Esophagus squamous epithelium (tissue), 5 donors: Measurements from ENCODE around the gene DXO. TPM values are rescaled to one million over a fixed set of nuclear protein-coding genes. Genes with fewer than 3 reads are reported as not detected.
"Not testable (repeated sequence)": the region's sequence is repeated elsewhere in the genome, so short reads cannot be mapped to it uniquely, and the experiment has no call there.

Experiments
- DNase-seq: peaks from one replicate; lab custom pipeline; 2025; lab: John Stamatoyannopoulos, UW
- H3K27ac ChIP-seq, 4 donors: fragments of 200-600 bp; sonication (generic); one replicate each; pipeline ENCODE4 v1.5.1; 2016 to 2019; ENCODE audit warnings: mild to moderate bottlenecking in 1 of 4
- H3K27me3 ChIP-seq, 4 donors: fragments of 200-600 bp; sonication (generic); 1 replicate in 3 of 4; 2 replicates in 1 of 4; pipeline versions ENCODE4 v1.5.1 to v1.6.0; 2017 to 2021; ENCODE audit warnings: antibody characterized with exemption in 1 of 4
- H3K36me3 ChIP-seq, 3 donors: fragments of 200-600 bp; sonication (generic); one replicate each; pipeline ENCODE4 v1.5.1; 2016 to 2019
- H3K4me1 ChIP-seq, 3 donors: fragments of 200-600 bp; sonication (generic); one replicate each; pipeline ENCODE4 v1.5.1; 2017 to 2019
- H3K4me3 ChIP-seq, 4 donors: fragments of 200-600 bp; sonication (generic); 1 replicate in 3 of 4; 2 replicates in 1 of 4; pipeline ENCODE4 v1.5.1; 2016 to 2019; ENCODE audit warnings: mild to moderate bottlenecking in 2 of 4, moderate library complexity in 1 of 4
- H3K9me3 ChIP-seq, 3 donors: fragments of 200-600 bp; sonication (generic); one replicate each; pipeline ENCODE4 v1.5.1; 2016 to 2019
- POLR2A ChIP-seq, 4 donors: fragments of 450-650 bp; IDR thresholded peaks; one replicate each; pipeline ENCODE4 v1.6.1; 2017; ENCODE audit warnings: antibody characterized with exemption in 4 of 4, mild to moderate bottlenecking in 4 of 4, moderate library complexity in 3 of 4
- WGBS, 2 donors: methylation state at CpG; one replicate each; pipeline ENCODE4 v1.1.5; 2018; 5-methylcytosine and 5-hydroxymethylcytosine counted together
- intact Hi-C: fragments of 100-400 bp; cut with DNase I; formaldehyde crosslinking; loops from one replicate; pipeline ENCODE4 v1.15.0; 2022
- total RNA-seq, 4 donors: library from RNA; depleted of rRNA; stranded (reverse); fragments of >200 nt; gene quantifications; one replicate each; pipeline ENCODE4 v1.1.0, GENCODE V29; 2016
- TF ChIP-seq, protein P1 (sequence below), 6 experiments: fragments of 450-650 bp in 4 of 6; fragments of 200-600 bp in 2 of 6; sonication (generic) in 2 of 6; IDR thresholded peaks; one replicate each; pipeline ENCODE4 v1.5.1; 2016 to 2019; ENCODE audit warnings: antibody characterized with exemption in 6 of 6, mild to moderate bottlenecking in 4 of 6, moderate library complexity in 4 of 6
- donor health status: DM: yes; HTN: yes; CAD: no.

The DXO gene
- total RNA-seq, 4 donors from 2014 or later, result 7.8 to 13.2 (median 8.8) TPM

DNA sequence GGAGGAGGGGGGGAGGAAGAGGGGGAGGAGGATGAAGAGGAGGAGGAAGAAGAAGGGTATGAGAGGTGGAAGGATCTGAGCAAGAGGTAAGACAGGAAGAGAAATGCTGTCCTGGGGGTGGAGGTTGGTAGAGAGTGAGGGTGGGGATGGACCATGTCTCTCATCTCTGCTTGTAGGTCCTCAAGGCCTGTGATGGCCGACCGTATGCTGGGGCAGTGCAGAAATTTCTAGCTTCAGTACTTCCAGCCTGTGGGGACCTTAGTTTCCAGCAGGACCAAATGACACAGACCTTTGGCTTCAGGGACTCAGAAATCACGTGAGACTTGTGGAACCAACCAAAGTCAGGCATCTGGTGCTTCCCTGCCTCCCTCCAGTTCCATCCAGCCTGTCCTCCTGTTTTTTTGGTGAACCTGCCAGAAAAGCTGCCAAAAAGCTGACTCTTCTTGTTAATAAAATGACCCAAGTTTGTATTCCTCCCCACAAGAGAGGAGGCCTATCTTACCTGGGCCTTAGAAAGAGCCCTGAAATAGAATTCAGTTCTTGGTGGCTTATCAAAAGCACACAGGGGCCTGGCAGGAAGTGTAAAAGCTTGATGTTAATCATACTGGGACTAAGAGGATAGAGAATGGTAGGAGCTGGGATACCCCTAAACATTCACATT, 7.4 kb upstream of the DXO start:
- TF ChIP-seq POLR2A (IDR thresholded peaks at IDR 0.05), result no peak
- TF ChIP-seq, protein P1, sequence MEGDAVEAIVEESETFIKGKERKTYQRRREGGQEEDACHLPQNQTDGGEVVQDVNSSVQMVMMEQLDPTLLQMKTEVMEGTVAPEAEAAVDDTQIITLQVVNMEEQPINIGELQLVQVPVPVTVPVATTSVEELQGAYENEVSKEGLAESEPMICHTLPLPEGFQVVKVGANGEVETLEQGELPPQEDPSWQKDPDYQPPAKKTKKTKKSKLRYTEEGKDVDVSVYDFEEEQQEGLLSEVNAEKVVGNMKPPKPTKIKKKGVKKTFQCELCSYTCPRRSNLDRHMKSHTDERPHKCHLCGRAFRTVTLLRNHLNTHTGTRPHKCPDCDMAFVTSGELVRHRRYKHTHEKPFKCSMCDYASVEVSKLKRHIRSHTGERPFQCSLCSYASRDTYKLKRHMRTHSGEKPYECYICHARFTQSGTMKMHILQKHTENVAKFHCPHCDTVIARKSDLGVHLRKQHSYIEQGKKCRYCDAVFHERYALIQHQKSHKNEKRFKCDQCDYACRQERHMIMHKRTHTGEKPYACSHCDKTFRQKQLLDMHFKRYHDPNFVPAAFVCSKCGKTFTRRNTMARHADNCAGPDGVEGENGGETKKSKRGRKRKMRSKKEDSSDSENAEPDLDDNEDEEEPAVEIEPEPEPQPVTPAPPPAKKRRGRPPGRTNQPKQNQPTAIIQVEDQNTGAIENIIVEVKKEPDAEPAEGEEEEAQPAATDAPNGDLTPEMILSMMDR (IDR thresholded peaks at IDR 0.05), result no peak
- H3K36me3 ChIP-seq, result peaks cover 0 to 22% (median 0%) of the 10 kb centered on the region in 3 donors
- H3K4me1 ChIP-seq, result no peaks in the 10 kb centered on the region
- no peak overlapping the region for H3K27ac ChIP-seq
- 83 to 93% methylated on average over 3 of the region's 3 CpGs for WGBS, 2 donors
- H3K9me3 ChIP-seq, result no peaks in the 10 kb centered on the region
- DNase-seq, result no peak
- intact Hi-C loops, result no loop called here
- no peak overlapping the region for H3K4me3 ChIP-seq
- no peaks in the 10 kb centered on the region for H3K27me3 ChIP-seq

DNA sequence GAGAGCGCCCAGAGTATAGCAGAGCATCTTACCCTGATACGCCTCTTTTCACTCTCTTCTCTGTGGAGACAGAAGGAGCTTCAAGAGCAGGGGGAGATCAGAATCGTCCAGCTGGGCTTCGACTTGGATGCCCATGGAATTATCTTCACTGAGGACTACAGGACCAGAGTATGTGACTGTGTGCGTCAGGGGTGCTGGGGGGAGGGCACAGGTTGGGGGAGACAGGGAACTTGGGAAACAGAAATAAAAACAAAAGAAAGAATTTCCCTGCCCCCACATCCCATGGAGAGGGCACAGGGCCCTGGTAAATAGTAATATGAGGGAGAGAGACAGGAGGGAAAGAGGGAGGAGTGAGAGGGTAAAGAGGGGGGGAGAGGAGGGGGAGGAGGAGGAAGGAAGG, 6.9 kb upstream of the DXO start:
- no peak overlapping the region for H3K4me3 ChIP-seq
- peaks cover 0 to 22% (median 0%) of the 10 kb centered on the region in 3 donors for H3K36me3 ChIP-seq
- WGBS, 2 donors, result 89 to 95% methylated on average over 5 of the region's 5 CpGs
- intact Hi-C loops, result no loop called here
- peaks cover 0 to 3% (median 0%) of the 10 kb centered on the region in 3 donors for H3K4me1 ChIP-seq
- no peak for DNase-seq
- H3K9me3 ChIP-seq, result no peaks in the 10 kb centered on the region
- no peaks in the 10 kb centered on the region for H3K27me3 ChIP-seq
- no peak overlapping the region for H3K27ac ChIP-seq
- TF ChIP-seq, protein P1 (IDR thresholded peaks at IDR 0.05), result no peak
- TF ChIP-seq POLR2A (IDR thresholded peaks at IDR 0.05), result no peak

DNA sequence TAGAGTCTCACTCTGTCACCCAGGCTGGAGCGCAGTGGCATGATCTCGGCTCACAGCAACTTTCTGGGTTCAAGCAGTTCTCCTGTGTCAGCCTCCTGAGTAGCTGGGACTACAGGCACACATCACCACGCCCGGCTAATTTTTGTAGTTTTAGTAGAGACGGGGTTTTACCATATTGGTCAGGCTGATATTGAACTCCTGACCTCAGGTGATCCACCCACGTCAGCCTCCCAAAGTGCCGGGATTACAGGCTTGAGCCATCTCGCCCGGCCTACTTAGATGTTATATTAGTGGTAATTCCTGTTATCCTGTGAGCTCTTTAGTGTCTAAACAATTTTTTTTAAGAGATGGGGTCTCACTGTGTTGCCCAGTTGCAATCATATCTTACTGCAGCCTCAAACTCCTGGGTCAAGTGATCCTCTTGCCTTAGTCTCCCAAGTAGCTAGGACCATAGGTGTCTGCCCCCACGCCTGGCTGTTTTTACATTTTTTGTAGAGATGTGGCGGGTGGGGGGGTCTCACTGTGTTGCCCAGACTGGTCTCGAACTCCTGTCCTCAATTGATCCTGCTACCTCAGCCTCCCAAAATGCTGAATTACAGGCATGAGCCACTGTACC, 6.0 kb upstream of the DXO start:
- no peaks in the 10 kb centered on the region for H3K9me3 ChIP-seq
- no peak overlapping the region for H3K27ac ChIP-seq
- WGBS, 2 donors, result 94 to 96% methylated on average over 11 to 12 of the region's 12 CpGs
- no peak for DNase-seq
- H3K4me3 ChIP-seq, result no peak overlapping the region
- H3K36me3 ChIP-seq, result peaks cover 0 to 22% (median 0%) of the 10 kb centered on the region in 3 donors
- TF ChIP-seq, protein P1 (IDR thresholded peaks at IDR 0.05), result no peak
- no peak for TF ChIP-seq POLR2A (IDR thresholded peaks at IDR 0.05)
- peaks cover 3 to 12% (median 6%) of the 10 kb centered on the region in 3 donors for H3K4me1 ChIP-seq
- no peaks in the 10 kb centered on the region for H3K27me3 ChIP-seq
- intact Hi-C loops, result no loop called here

DNA sequence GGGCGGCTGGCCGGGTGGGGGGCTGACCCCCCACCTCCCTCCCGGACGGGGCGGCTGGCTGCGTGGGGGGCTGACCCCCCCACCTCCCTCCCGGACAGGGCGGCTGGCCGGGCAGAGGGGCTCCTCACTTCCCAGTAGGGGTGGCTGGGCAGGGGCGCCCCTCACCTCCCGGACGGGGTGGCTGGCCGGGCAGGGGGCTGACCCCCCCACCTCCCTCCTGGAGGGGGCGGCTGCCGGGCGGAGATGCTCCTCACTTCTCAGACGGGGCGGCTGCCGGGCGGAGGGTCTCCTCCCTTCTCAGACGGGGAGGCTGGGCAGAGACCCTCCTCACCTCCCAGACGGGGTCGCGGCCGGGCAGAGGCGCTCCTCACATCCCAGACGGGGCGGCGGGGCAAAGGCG, 4.1 kb upstream of the DXO start:
- H3K27me3 ChIP-seq, intact Hi-C loops, DNase-seq, H3K4me3 ChIP-seq, H3K9me3 ChIP-seq, H3K27ac ChIP-seq: not testable (repeated sequence)
- Histone ChIP-seq H3K36me3 (peaks cover 0 to 22% (median 0%) of the 10 kb centered on the region in 3 donors), H3K4me1 (peaks cover 9 to 24% (median 14%) of the 10 kb centered on the region in 3 donors)
- no CpG with 5 or more reads among the region's 30 CpGs for WGBS, 2 donors

DNA sequence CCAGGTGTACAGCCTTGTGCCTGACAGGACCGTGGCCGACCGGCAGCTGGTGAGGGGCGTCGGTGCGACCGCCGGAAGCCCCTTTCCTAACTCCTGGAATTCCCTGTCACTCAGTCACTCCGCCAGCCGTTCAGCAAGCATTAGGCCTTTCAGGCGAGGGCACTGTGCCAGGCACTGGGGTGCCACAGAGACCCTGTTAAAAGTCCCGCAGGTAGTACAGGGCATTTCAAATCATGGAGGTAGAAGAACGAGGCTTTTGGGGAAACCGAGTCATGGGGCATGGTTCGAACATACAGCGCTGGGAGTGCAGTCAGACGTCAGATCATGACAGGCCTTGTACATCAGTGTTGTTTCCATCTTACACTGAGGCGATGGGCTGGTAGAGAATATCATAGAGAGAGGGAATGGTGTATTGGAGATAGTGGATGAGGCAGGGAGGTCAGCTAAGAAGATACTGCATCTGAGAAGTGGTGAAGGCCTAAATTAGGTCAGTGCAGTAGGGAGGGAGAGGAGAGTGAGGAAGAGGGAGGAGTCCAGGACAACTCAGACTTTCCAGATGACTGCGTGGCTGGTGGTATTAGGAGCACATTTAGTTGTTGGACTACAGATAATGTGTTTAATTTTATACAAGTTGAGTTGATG, 892 bp upstream of the DXO start:
- intact Hi-C loops, result no loop called here
- H3K9me3 ChIP-seq, result no peaks in the 10 kb centered on the region

More for the DNA sequence above, 892 bp upstream of the DXO start:
- no peak for DNase-seq
- Histone ChIP-seq H3K36me3 (peaks cover 14 to 30% (median 16%) of the 10 kb centered on the region in 3 donors), H3K27ac (peak overlapping the region; percentile 95 to 99 (median 98)), H3K4me3 (peak overlapping the region; percentile 66 to 81 (median 78)), H3K4me1 (peaks cover 13 to 39% (median 22%) of the 10 kb centered on the region in 3 donors), H3K27me3 (no peaks in the 10 kb centered on the region)
- TF ChIP-seq, protein P1 (IDR thresholded peaks at IDR 0.05), result no peak
- TF ChIP-seq POLR2A (IDR thresholded peaks at IDR 0.05), result no peak
- WGBS, 2 donors, result 17 to 18% methylated on average over 7 of the region's 19 CpGs
